Measurements from ENCODE around the gene TNFRSF25. TPM values are rescaled to one million over a fixed set of nuclear protein-coding genes. Genes with fewer than 3 reads are reported as not detected.

TNFRSF25 gene
- total RNA-seq, 1 experiment from 2014 or later: 27.6 TPM

- BruUV-seq (replicated peaks): no TSS peak
- H3K4me1 Mint-ChIP-seq (ENCODE audit: insufficient read depth, unreplicated experiment): peaks cover 17% of the 10 kb centered on the region
- intact Hi-C loops (cut with micrococcal nuclease): no loop called here
- CTCF ChIA-PET: interaction anchor here (0.6 to 1.9 kb wide), 6 partner anchors 10 to 180 kb away, joined by 3 to 11 read pairs (median 3); no protein-coding TSS in a partner anchor
- no peaks in the 10 kb centered on the region for H3K27me3 Mint-ChIP-seq (ENCODE audit: insufficient read depth, unreplicated experiment)
- H3K36me3 Mint-ChIP-seq (ENCODE audit: insufficient read depth, unreplicated experiment): no peaks in the 10 kb centered on the region
- POLR2A ChIA-PET: interaction anchor here (0.6 to 2.4 kb wide), 8 partner anchors 10 to 99 kb away, joined by 3 to 10 read pairs (median 3); no protein-coding TSS in a partner anchor
- H3K9me3 Mint-ChIP-seq (ENCODE audit: unreplicated experiment): no peaks in the 10 kb centered on the region
- DNase-seq (ENCODE audit: unreplicated experiment): peak; percentile 81
- H3K27ac Mint-ChIP-seq (ENCODE audit: low read depth, unreplicated experiment): peak overlapping the region; percentile 23
- no peak overlapping the region for H3K4me3 Mint-ChIP-seq (ENCODE audit: unreplicated experiment)
- TF ChIP-seq, protein P1, sequence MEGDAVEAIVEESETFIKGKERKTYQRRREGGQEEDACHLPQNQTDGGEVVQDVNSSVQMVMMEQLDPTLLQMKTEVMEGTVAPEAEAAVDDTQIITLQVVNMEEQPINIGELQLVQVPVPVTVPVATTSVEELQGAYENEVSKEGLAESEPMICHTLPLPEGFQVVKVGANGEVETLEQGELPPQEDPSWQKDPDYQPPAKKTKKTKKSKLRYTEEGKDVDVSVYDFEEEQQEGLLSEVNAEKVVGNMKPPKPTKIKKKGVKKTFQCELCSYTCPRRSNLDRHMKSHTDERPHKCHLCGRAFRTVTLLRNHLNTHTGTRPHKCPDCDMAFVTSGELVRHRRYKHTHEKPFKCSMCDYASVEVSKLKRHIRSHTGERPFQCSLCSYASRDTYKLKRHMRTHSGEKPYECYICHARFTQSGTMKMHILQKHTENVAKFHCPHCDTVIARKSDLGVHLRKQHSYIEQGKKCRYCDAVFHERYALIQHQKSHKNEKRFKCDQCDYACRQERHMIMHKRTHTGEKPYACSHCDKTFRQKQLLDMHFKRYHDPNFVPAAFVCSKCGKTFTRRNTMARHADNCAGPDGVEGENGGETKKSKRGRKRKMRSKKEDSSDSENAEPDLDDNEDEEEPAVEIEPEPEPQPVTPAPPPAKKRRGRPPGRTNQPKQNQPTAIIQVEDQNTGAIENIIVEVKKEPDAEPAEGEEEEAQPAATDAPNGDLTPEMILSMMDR (IDR thresholded peaks at IDR 0.05; ENCODE audit: unreplicated experiment): no peak
These were observed 38.3 kb downstream of the TNFRSF25 start for GRCh38 chr1:6427441-6428390.

DNA sequence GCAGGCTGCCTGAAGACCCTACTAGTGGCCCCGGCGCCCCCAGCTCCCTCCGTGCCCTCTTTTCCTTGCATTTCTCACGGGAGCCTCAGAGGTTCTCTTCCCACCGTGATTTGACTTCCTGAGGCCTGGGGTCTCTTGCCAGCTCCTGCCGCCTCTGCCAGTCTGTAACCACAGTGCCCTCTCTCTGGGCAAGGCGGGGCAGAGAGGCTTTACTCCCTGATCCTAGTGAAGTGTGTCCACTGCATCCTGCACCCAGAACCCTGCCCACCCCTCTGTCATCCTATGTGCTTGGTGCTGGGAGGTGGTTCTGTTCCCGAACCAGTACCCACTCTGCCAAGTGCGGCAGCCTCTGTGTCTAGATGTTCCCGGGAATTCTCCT is 39.0 kb downstream of the TNFRSF25 start:
- Mint-ChIP-seq H3K36me3 (ENCODE audit: insufficient read depth, unreplicated experiment) (no peaks in the 10 kb centered on the region), H3K4me3 (ENCODE audit: unreplicated experiment) (no peak overlapping the region), H3K4me1 (ENCODE audit: insufficient read depth, unreplicated experiment) (peaks cover 19% of the 10 kb centered on the region), H3K27me3 (ENCODE audit: insufficient read depth, unreplicated experiment) (no peaks in the 10 kb centered on the region), H3K27ac (ENCODE audit: low read depth, unreplicated experiment) (peak overlapping the region; percentile 23), H3K9me3 (ENCODE audit: unreplicated experiment) (no peaks in the 10 kb centered on the region)
- TF ChIP-seq, protein P1 (IDR thresholded peaks at IDR 0.05; ENCODE audit: unreplicated experiment): no peak
- ChIA-PET POLR2A (interaction anchor here (0.8 to 2.4 kb wide), 2 partner anchors 12 to 62 kb away, joined by 4 to 10 read pairs; no protein-coding TSS in a partner anchor), CTCF (interaction anchor here (0.6 to 2.1 kb wide), 9 partner anchors 11 to 84 kb away, joined by 3 to 28 read pairs (median 4); no protein-coding TSS in a partner anchor)
- intact Hi-C loops (cut with micrococcal nuclease): no loop called here
- BruUV-seq (replicated peaks): no TSS peak
- DNase-seq (ENCODE audit: unreplicated experiment): no peak

- no peak overlapping the region for H3K4me3 Mint-ChIP-seq (ENCODE audit: unreplicated experiment)
- ChIA-PET POLR2A (interaction anchor here (0.8 to 2.4 kb wide), 3 partner anchors 12 to 62 kb away, joined by 3 to 10 read pairs (median 4); no protein-coding TSS in a partner anchor), CTCF (interaction anchor here (0.6 to 2.1 kb wide), 12 partner anchors 9 to 101 kb away, joined by 3 to 28 read pairs (median 4); no protein-coding TSS in a partner anchor)
- no peak overlapping the region for H3K27ac Mint-ChIP-seq (ENCODE audit: low read depth, unreplicated experiment)
- H3K36me3 Mint-ChIP-seq (ENCODE audit: insufficient read depth, unreplicated experiment): no peaks in the 10 kb centered on the region
- DNase-seq (ENCODE audit: unreplicated experiment): no peak
- intact Hi-C loops (cut with micrococcal nuclease): no loop called here
- no TSS peak for BruUV-seq (replicated peaks)
- H3K9me3 Mint-ChIP-seq (ENCODE audit: unreplicated experiment): no peaks in the 10 kb centered on the region
- TF ChIP-seq, protein P1 (IDR thresholded peaks at IDR 0.05; ENCODE audit: unreplicated experiment): no peak
- H3K4me1 Mint-ChIP-seq (ENCODE audit: insufficient read depth, unreplicated experiment): peaks cover 24% of the 10 kb centered on the region
- no peaks in the 10 kb centered on the region for H3K27me3 Mint-ChIP-seq (ENCODE audit: insufficient read depth, unreplicated experiment)
These were observed 39.5 kb downstream of the TNFRSF25 start for GRCh38 chr1:6426277-6426971.
